ENCODE data around the gene MSMO1. TPM values are rescaled to one million over a fixed set of nuclear protein-coding genes. Genes with fewer than 3 reads are reported as not detected.
A peak's percentile ranks its signal among the peaks of the same experiment; 100 is the strongest.

Gene MSMO1
- total and polyA plus RNA-seq, 2 experiments from 2014 or later = 145 to 272 TPM

DNA sequence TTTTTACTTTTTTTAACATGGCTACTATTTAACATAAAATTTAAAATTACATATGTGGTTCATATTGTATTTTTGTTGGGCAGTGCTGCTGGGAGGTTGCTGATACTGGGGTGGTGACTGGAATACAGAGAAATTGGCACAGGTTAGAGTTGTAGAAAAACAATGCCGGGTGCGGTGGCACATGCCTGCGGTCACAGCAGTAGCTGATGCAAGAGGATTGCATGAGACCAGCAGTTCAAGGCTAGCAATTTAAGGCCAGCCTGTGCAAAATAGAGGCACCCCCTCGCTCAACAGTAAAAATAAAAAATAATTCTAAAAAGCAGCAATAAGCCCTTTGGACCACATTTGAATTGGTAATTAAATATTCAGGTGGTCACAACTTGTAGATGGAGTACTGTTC, 39.6 kb downstream of the MSMO1 start:
- Histone ChIP-seq H3K4me2 (no peak overlapping the region), H3K36me3 (ENCODE audit: insufficient read depth) (no peaks in the 10 kb centered on the region), H3K79me2 (replicated peaks; ENCODE audit: insufficient read depth) (no peaks in the 10 kb centered on the region), H3K4me1 (ENCODE audit: insufficient read depth) (peaks cover 12% of the 10 kb centered on the region), H3K27me3 (ENCODE audit: insufficient read depth) (no peaks in the 10 kb centered on the region), H4K20me1 (replicated peaks; ENCODE audit: insufficient read depth) (no peaks in the 10 kb centered on the region), H3K4me3 (no peak overlapping the region), H3K9me2 (ENCODE audit: insufficient read depth) (no peaks in the 10 kb centered on the region; the same call in 1 of the 2 replicates), H3K27ac (ENCODE audit: low read depth) (no peak overlapping the region), H2AFZ (no peak overlapping the region), H3F3A (replicated peaks; ENCODE audit: low read depth) (no peaks in the 10 kb centered on the region)
- TF ChIP-seq EZH2 (IDR thresholded peaks at IDR 0.05; ENCODE audit: low read depth, unreplicated experiment) (no peak), ZNF114 (CRISPR knock-in tag; IDR thresholded peaks at IDR 0.05) (no peak), NANOG (IDR thresholded peaks at IDR 0.05; ENCODE audit: borderline replicate concordance) (no peak), CREB1 (CRISPR knock-in tag; IDR thresholded peaks at IDR 0.05; ENCODE audit: low read depth) (no peak), POLR2AphosphoS5 (IDR thresholded peaks at IDR 0.05; ENCODE audit: low read depth) (no peak)
- TF ChIP-seq, protein P1, sequence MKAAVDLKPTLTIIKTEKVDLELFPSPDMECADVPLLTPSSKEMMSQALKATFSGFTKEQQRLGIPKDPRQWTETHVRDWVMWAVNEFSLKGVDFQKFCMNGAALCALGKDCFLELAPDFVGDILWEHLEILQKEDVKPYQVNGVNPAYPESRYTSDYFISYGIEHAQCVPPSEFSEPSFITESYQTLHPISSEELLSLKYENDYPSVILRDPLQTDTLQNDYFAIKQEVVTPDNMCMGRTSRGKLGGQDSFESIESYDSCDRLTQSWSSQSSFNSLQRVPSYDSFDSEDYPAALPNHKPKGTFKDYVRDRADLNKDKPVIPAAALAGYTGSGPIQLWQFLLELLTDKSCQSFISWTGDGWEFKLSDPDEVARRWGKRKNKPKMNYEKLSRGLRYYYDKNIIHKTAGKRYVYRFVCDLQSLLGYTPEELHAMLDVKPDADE (IDR thresholded peaks at IDR 0.05) = no peak
- no peak for ATAC-seq
- no peaks in the 10 kb centered on the region for H3K36me3 Mint-ChIP-seq (ENCODE audit: low read depth)
- no peak for DNase-seq (ENCODE audit: low spot score)
- H3K4me3 Mint-ChIP-seq = no peak overlapping the region
- no peaks in the 10 kb centered on the region for H3K27me3 Mint-ChIP-seq (ENCODE audit: insufficient read depth, low read depth, poor library complexity)
- H3K9me3 Mint-ChIP-seq = no peaks in the 10 kb centered on the region
- H3K27ac Mint-ChIP-seq = no peak overlapping the region
- H3K4me1 Mint-ChIP-seq = peaks cover 16% of the 10 kb centered on the region

DNA sequence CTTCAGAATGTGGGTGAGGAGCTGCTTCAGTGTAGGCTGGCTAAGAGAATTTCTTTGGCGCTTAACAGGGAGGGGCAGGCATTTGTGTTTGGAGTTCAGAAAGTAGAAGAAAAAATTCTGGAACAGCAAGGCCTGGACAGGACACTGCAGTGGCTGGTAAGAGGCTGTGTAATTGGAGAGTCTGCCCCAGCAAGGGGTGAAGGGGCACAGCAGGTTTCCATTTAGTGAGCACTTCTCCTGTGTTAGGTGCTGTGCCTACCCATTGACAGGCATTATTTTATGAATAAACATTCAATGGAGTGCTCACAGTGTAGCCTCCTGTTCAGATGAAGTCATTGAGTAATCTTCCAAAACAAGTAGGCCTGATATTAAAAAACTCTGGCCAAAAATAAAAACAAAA, 40.6 kb downstream of the MSMO1 start:
- no peak overlapping the region for H3K4me3 ChIP-seq
- no peaks in the 10 kb centered on the region for H3K9me3 Mint-ChIP-seq
- DNase-seq (ENCODE audit: low spot score) (no peak), ATAC-seq (peak; percentile 78)
- H3K4me1 Mint-ChIP-seq = peaks cover 16% of the 10 kb centered on the region
- H3K36me3 Mint-ChIP-seq (ENCODE audit: low read depth) = no peaks in the 10 kb centered on the region
- H3K79me2 ChIP-seq (replicated peaks; ENCODE audit: insufficient read depth) = no peaks in the 10 kb centered on the region
- peak overlapping the region; percentile 39; the same call in 1 of the 2 replicates for H3K4me2 ChIP-seq
- no peak overlapping the region for H3K4me3 Mint-ChIP-seq
- no peaks in the 10 kb centered on the region for H3K27me3 ChIP-seq (ENCODE audit: insufficient read depth)
- H3K9me2 ChIP-seq (ENCODE audit: insufficient read depth) = no peaks in the 10 kb centered on the region; the same call in 1 of the 2 replicates
- no peaks in the 10 kb centered on the region for H4K20me1 ChIP-seq (replicated peaks; ENCODE audit: insufficient read depth)
- no peak overlapping the region for H3K27ac Mint-ChIP-seq
- H3K4me1 ChIP-seq (ENCODE audit: insufficient read depth) = peaks cover 12% of the 10 kb centered on the region
- H3K36me3 ChIP-seq (ENCODE audit: insufficient read depth) = no peaks in the 10 kb centered on the region
- no peaks in the 10 kb centered on the region for H3K27me3 Mint-ChIP-seq (ENCODE audit: insufficient read depth, low read depth, poor library complexity)
- H3F3A ChIP-seq (replicated peaks; ENCODE audit: low read depth) = no peaks in the 10 kb centered on the region
- H3K27ac ChIP-seq (ENCODE audit: low read depth) = no peak overlapping the region
- no peak overlapping the region for H2AFZ ChIP-seq
- TF ChIP-seq CREB1 (CRISPR knock-in tag; IDR thresholded peaks at IDR 0.05; ENCODE audit: low read depth) (no peak), POLR2AphosphoS5 (IDR thresholded peaks at IDR 0.05; ENCODE audit: low read depth) (no peak), EZH2 (IDR thresholded peaks at IDR 0.05; ENCODE audit: low read depth, unreplicated experiment) (no peak), JUNB (IDR thresholded peaks at IDR 0.05; ENCODE audit: unreplicated experiment) (no peak), ZNF114 (CRISPR knock-in tag; IDR thresholded peaks at IDR 0.05) (no peak), ZNF331 (CRISPR knock-in tag; IDR thresholded peaks at IDR 0.05; ENCODE audit: low read depth) (no peak)
- TF ChIP-seq, protein P2, sequence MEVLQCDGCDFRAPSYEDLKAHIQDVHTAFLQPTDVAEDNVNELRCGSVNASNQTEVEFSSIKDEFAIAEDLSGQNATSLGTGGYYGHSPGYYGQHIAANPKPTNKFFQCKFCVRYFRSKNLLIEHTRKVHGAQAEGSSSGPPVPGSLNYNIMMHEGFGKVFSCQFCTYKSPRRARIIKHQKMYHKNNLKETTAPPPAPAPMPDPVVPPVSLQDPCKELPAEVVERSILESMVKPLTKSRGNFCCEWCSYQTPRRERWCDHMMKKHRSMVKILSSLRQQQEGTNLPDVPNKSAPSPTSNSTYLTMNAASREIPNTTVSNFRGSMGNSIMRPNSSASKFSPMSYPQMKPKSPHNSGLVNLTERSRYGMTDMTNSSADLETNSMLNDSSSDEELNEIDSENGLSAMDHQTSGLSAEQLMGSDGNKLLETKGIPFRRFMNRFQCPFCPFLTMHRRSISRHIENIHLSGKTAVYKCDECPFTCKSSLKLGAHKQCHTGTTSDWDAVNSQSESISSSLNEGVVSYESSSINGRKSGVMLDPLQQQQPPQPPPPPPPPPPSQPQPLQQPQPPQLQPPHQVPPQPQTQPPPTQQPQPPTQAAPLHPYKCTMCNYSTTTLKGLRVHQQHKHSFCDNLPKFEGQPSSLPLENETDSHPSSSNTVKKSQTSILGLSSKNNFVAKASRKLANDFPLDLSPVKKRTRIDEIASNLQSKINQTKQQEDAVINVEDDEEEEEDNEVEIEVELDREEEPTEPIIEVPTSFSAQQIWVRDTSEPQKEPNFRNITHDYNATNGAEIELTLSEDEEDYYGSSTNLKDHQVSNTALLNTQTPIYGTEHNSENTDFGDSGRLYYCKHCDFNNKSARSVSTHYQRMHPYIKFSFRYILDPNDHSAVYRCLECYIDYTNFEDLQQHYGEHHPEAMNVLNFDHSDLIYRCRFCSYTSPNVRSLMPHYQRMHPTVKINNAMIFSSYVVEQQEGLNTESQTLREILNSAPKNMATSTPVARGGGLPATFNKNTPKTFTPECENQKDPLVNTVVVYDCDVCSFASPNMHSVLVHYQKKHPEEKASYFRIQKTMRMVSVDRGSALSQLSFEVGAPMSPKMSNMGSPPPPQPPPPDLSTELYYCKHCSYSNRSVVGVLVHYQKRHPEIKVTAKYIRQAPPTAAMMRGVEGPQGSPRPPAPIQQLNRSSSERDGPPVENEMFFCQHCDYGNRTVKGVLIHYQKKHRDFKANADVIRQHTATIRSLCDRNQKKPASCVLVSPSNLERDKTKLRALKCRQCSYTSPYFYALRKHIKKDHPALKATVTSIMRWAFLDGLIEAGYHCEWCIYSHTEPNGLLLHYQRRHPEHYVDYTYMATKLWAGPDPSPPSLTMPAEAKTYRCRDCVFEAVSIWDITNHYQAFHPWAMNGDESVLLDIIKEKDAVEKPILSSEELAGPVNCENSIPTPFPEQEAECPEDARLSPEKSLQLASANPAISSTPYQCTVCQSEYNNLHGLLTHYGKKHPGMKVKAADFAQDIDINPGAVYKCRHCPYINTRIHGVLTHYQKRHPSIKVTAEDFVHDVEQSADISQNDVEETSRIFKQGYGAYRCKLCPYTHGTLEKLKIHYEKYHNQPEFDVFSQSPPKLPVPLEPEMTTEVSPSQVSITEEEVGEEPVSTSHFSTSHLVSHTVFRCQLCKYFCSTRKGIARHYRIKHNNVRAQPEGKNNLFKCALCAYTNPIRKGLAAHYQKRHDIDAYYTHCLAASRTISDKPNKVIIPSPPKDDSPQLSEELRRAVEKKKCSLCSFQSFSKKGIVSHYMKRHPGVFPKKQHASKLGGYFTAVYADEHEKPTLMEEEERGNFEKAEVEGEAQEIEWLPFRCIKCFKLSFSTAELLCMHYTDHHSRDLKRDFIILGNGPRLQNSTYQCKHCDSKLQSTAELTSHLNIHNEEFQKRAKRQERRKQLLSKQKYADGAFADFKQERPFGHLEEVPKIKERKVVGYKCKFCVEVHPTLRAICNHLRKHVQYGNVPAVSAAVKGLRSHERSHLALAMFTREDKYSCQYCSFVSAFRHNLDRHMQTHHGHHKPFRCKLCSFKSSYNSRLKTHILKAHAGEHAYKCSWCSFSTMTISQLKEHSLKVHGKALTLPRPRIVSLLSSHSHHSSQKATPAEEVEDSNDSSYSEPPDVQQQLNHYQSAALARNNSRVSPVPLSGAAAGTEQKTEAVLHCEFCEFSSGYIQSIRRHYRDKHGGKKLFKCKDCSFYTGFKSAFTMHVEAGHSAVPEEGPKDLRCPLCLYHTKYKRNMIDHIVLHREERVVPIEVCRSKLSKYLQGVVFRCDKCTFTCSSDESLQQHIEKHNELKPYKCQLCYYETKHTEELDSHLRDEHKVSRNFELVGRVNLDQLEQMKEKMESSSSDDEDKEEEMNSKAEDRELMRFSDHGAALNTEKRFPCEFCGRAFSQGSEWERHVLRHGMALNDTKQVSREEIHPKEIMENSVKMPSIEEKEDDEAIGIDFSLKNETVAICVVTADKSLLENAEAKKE (CRISPR knock-in tag; IDR thresholded peaks at IDR 0.05) = no peak
- TF ChIP-seq, protein P1 (IDR thresholded peaks at IDR 0.05) = no peak
- TF ChIP-seq, protein P3, sequence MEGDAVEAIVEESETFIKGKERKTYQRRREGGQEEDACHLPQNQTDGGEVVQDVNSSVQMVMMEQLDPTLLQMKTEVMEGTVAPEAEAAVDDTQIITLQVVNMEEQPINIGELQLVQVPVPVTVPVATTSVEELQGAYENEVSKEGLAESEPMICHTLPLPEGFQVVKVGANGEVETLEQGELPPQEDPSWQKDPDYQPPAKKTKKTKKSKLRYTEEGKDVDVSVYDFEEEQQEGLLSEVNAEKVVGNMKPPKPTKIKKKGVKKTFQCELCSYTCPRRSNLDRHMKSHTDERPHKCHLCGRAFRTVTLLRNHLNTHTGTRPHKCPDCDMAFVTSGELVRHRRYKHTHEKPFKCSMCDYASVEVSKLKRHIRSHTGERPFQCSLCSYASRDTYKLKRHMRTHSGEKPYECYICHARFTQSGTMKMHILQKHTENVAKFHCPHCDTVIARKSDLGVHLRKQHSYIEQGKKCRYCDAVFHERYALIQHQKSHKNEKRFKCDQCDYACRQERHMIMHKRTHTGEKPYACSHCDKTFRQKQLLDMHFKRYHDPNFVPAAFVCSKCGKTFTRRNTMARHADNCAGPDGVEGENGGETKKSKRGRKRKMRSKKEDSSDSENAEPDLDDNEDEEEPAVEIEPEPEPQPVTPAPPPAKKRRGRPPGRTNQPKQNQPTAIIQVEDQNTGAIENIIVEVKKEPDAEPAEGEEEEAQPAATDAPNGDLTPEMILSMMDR (conservative IDR thresholded peaks at IDR 0.05; ENCODE audit: low read depth in 2 of 2) = no peak

All from GM23338 (cell line).